WTC11 (cell line): Measurements from ENCODE around the gene TBC1D3E.
"Not testable (repeated sequence)": the region's sequence is repeated elsewhere in the genome, so short reads cannot be mapped to it uniquely, and the experiment has no call there.

Source experiments
- CREB1 ChIP-seq: sonication (generic); formaldehyde crosslinking; IDR thresholded peaks from 2 replicates; pipeline ENCODE4 v1.8.0; 2023; ENCODE audit warnings: mild to moderate bottlenecking, missing genetic modification reagents
- CTCF ChIP-seq: fragments of 200-600 bp; IDR thresholded peaks from 2 replicates; pipeline ENCODE4 v1.8.0; 2022; ENCODE audit warnings: antibody characterized with exemption
- ELF4 ChIP-seq: sonication (generic); formaldehyde crosslinking; IDR thresholded peaks from 2 replicates; pipeline ENCODE4 v1.8.1; 2022; ENCODE audit warnings: low read depth, mild to moderate bottlenecking, moderate library complexity, missing genetic modification reagents
- FOXK1 ChIP-seq: sonication (generic); formaldehyde crosslinking; IDR thresholded peaks from 2 replicates; pipeline ENCODE4 v1.8.0; 2022; ENCODE audit warnings: mild to moderate bottlenecking, moderate library complexity, missing genetic modification reagents
- NR2C2 ChIP-seq: sonication (generic); formaldehyde crosslinking; IDR thresholded peaks from 2 replicates; pipeline ENCODE4 v1.8.0; 2022; ENCODE audit warnings: mild to moderate bottlenecking, missing genetic modification reagents
- SP1 ChIP-seq: sonication (generic); formaldehyde crosslinking; conservative IDR thresholded peaks from 2 replicates; pipeline ENCODE4 v1.8.1; 2022; ENCODE audit warnings: missing genetic modification reagents
- TP53 ChIP-seq: sonication (generic); formaldehyde crosslinking; IDR thresholded peaks from 2 replicates; pipeline ENCODE4 v1.8.1; 2023; ENCODE audit warnings: mild to moderate bottlenecking, missing genetic modification reagents
- ZMAT4 ChIP-seq: fragments of 250-450 bp; sonication (Bioruptor Pico); IDR thresholded peaks from 2 replicates; pipeline ENCODE4 v1.9.0; 2021; ENCODE audit warnings: mild to moderate bottlenecking
- ZNF396 ChIP-seq: fragments of 250-450 bp; sonication (Bioruptor Pico); IDR thresholded peaks from 2 replicates; pipeline ENCODE4 v1.8.0; 2021; ENCODE audit warnings: mild to moderate bottlenecking, moderate library complexity, borderline replicate concordance

- TF ChIP-seq CTCF; TP53; NR2C2; FOXK1 (CRISPR knock-in tag); ZMAT4 (CRISPR knock-in tag); SP1 (CRISPR knock-in tag); ELF4 (CRISPR knock-in tag); CREB1 (CRISPR knock-in tag); ZNF396: not testable (repeated sequence)
Measured at GRCh38 chr17:38127651-38128050, at the start of gene TBC1D3E.
